GM19328 (cell line): ENCODE data around the gene ZNF76.
"Not testable (repeated sequence)": the region's sequence is repeated elsewhere in the genome, so short reads cannot be mapped to it uniquely, and the experiment has no call there.

Experiments used
- ATAC-seq: cut with Tn5 transposase; IDR thresholded peaks from one replicate; pipeline ENCODE4 v1.9.1; 2021; ENCODE audit warnings: mild to moderate bottlenecking, moderate library complexity; ENCODE audit not compliant: unreplicated experiment

The ZNF76 gene

GRCh38 chr6:35327349-35328027 is 68.0 kb downstream of the ZNF76 start:
- ATAC-seq: no peak

- no peak for ATAC-seq
Observed at GRCh38 chr6:35328108-35328723, 68.7 kb downstream of the ZNF76 start.

- not testable (repeated sequence) for ATAC-seq
Observed at GRCh38 chr6:35328965-35329364, 69.4 kb downstream of the ZNF76 start.

DNA sequence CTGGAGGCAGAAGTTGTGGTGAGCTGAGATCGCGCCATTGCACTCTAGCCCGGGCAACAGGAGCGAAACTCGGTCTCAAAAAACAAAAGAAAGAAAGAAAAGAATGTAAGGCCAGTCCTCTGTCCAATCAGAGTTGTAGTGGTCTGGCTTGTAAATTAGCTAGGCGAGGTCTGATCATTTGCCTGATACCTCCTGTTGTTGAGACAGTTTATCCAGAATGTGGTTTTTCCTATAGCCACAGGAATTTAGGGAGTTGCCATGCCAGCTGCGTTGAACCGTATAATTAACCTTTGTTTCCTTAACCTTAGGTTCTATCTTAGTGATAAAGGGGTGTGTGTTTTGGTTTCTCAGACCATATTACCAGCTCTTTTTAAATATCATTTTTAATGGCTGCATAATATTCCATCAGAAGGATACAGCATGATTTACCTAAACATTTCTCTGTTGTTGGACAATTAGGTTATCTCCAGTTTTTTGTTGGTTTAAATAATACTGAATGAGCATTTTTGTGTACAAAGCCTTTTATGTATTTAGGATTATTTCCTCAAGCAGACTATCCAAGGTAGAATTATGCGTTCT is 71.1 kb downstream of the ZNF76 start:
- ATAC-seq: no peak

GRCh38 chr6:35332074-35332887 is 72.7 kb downstream of the ZNF76 start:
- not testable (repeated sequence) for ATAC-seq

- ATAC-seq: no peak
Observed at GRCh38 chr6:35341557-35341956, 82.0 kb downstream of the ZNF76 start.

DNA sequence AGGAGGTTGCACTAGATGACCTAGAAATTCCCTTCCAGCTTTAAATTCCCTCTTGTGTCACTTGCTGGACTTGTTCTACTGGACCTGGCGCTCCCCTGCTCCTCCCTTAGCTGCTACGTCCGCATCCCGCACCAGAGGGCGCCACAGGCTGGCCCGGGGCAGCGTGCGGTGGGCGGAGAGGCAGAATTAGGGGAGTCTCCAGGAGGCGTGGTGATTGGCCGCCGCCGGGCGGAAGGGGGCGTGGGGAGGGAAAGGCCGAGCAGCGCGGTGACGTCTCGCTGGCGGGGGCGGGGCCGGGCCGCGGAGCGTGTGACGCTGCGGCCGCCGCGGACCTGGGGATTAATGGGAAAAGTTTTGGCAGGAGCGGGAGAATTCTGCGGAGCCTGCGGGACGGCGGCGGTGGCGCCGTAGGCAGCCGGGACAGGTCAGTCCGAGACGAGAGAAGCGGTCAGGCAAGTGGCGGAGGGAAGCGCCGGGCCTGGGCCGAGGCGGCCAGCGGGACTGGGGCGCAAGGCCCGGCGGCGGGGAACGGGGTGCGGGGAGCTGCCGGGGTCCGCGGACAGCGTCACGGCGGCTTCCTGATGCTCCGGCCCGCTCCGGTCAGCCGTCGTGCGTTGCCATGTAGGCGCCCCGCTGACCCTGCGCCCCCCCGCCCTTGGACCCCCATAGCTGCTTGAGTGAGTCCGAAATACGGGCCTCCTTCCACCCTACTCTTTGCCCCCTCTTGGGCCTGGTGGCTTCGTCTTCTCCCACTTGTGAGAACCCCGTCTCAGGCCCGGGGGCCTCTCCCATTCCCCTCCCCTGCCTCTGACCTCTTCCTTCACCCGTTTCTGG is 82.9 kb downstream of the ZNF76 start, which contains the start of gene PPARD:
PPARD (plus strand) TSS at position 301 of the 834 bp plus-strand sequence. CDS start 68,530 bp downstream, outside the sequence.
- ATAC-seq: peak; percentile 97

GRCh38 chr6:35343092-35343834 is 83.7 kb downstream of the ZNF76 start:
- no peak for ATAC-seq

GRCh38 chr6:35343835-35344550 is 84.5 kb downstream of the ZNF76 start:
- ATAC-seq: no peak
